SK-N-SH (cell line): ENCODE data around the gene RPEL1. TPM values are rescaled to one million over a fixed set of nuclear protein-coding genes. Genes with fewer than 3 reads are reported as not detected.
A peak's percentile ranks its signal among the peaks of the same experiment; 100 is the strongest.

Experiments used
- CTCF ChIA-PET: fragments of 300-600, 350-600 bp; formaldehyde crosslinking; extraction: SDS; loops from one replicate; lab custom pipeline; 2021; lab: Yijun Ruan, JAX
- POLR2A ChIA-PET: fragments of 350-600 bp; sonication (Branson Sonifier 250); formaldehyde crosslinking; extraction: SDS; loops from one replicate; lab custom pipeline; 2020; ENCODE audit warnings: antibody characterized with exemption, inconsistent platforms; lab: Yijun Ruan, JAX
- DNase-seq: peaks from one replicate; pipeline ENCODE4 v3.0.0; 2012
- H2AFZ ChIP-seq: fragments of 200-600 bp; sonication (generic); 2 replicates; pipeline ENCODE4 v1.8.1; 2016; ENCODE audit warnings: antibody characterized with exemption, mild to moderate bottlenecking, low read depth
- H3F3A ChIP-seq: fragments of 200-600 bp; sonication (generic); replicated peaks from 2 replicates; pipeline ENCODE3; 2016; ENCODE audit warnings: antibody characterized with exemption, mild to moderate bottlenecking; ENCODE audit not compliant: insufficient read depth
- H3K27ac ChIP-seq, 2 experiments: fragments of 200-500 bp in 1 of 2; fragments of 200-600 bp in 1 of 2; sonication (Bioruptor generic) in 1 of 2; sonication (generic), shearing (Covaris generic) in 1 of 2; 2 replicates each; pipeline versions ENCODE4 v1.5.1 to v1.6.1; 2014 to 2016; ENCODE audit warnings: low read depth in 2 of 2, inconsistent platforms in 1 of 2, low read length in 1 of 2, mild to moderate bottlenecking in 1 of 2, mixed read lengths in 1 of 2
- H3K27me3 ChIP-seq: fragments of 200-600 bp; sonication (generic), shearing (Covaris generic); 2 replicates; pipeline ENCODE4 v1.6.1; 2016; ENCODE audit warnings: mixed run types; ENCODE audit not compliant: insufficient read depth
- H3K36me3 ChIP-seq, 2 experiments: fragments of 200-500 bp in 1 of 2; fragments of 200-600 bp in 1 of 2; sonication (Bioruptor generic) in 1 of 2; sonication (generic) in 1 of 2; replicated peaks in 1 of 2; 2 replicates each; pipeline versions ENCODE3 to v1.5.1; 2014 to 2016; ENCODE audit warnings: low read length in 1 of 2, mild to moderate bottlenecking in 1 of 2; ENCODE audit not compliant: insufficient read depth in 2 of 2, control insufficient read depth in 1 of 2
- H3K4me1 ChIP-seq, 2 experiments: fragments of 200-500 bp in 1 of 2; fragments of 200-600 bp in 1 of 2; sonication (Bioruptor generic) in 1 of 2; sonication (generic), shearing (Covaris generic) in 1 of 2; 2 replicates each; pipeline versions ENCODE4 v1.5.1 to v1.6.1; 2014 to 2016; ENCODE audit warnings: low read depth in 1 of 2, low read length in 1 of 2, mixed run types in 1 of 2; ENCODE audit not compliant: insufficient read depth in 2 of 2, control insufficient read depth in 1 of 2
- H3K4me2 ChIP-seq: fragments of 200-600 bp; sonication (generic), shearing (Covaris generic); 2 replicates; pipeline ENCODE4 v1.6.1; 2017; ENCODE audit warnings: mixed run types
- H3K4me3 ChIP-seq, 2 experiments: fragments of 200-500 bp in 1 of 2; fragments of 200-600 bp in 1 of 2; sonication (Bioruptor generic) in 1 of 2; sonication (generic), shearing (Covaris generic) in 1 of 2; 2 replicates each; pipeline versions ENCODE4 v1.5.1 to v1.8.1; 2014 to 2016; ENCODE audit warnings: low read depth in 2 of 2, inconsistent platforms in 1 of 2, low read length in 1 of 2, mild to moderate bottlenecking in 1 of 2, mixed read lengths in 1 of 2, moderate library complexity in 1 of 2
- H3K79me2 ChIP-seq: fragments of 200-600 bp; sonication (generic); 2 replicates; pipeline ENCODE4 v1.8.1; 2017; ENCODE audit warnings: mild to moderate bottlenecking; ENCODE audit not compliant: insufficient read depth
- H3K9ac ChIP-seq: fragments of 200-600 bp; sonication (generic); 2 replicates; pipeline ENCODE4 v1.6.1; 2017; ENCODE audit warnings: mixed run types
- H3K9me2 ChIP-seq: fragments of 200-600 bp; sonication (generic); 2 replicates; pipeline ENCODE4 v1.6.1; 2017; ENCODE audit warnings: mixed run types
- H3K9me3 ChIP-seq: fragments of 200-600 bp; sonication (generic); 2 replicates; pipeline ENCODE4 v1.6.1; 2017; ENCODE audit warnings: mixed run types, mild to moderate bottlenecking, moderate library complexity
- H4K20me1 ChIP-seq: fragments of 200-600 bp; sonication (generic); 2 replicates; pipeline ENCODE4 v1.6.1; 2017; ENCODE audit warnings: mild to moderate bottlenecking, mixed run types; ENCODE audit not compliant: insufficient read depth
- CTCF ChIP-seq: fragments of 200-600 bp; sonication (generic); IDR thresholded peaks from 2 replicates; pipeline ENCODE4 v1.6.1; 2017; ENCODE audit warnings: antibody characterized with exemption, mild to moderate bottlenecking, moderate library complexity
- EP300 ChIP-seq, 2 experiments: IDR thresholded peaks; 2 replicates each; pipeline versions ENCODE4 v1.4.0 to v1.6.1; 2012; ENCODE audit warnings: borderline replicate concordance in 1 of 2, low read depth in 1 of 2, low read length in 1 of 2
- EZH2phosphoT487 ChIP-seq: fragments of 200-600 bp; sonication (generic); IDR thresholded peaks from 2 replicates; pipeline ENCODE4 v1.6.1; 2017; ENCODE audit warnings: low read depth, mixed run types, mild to moderate bottlenecking, antibody characterized with exemption, moderate library complexity, borderline replicate concordance
- FOSL2 ChIP-seq: IDR thresholded peaks from 2 replicates; pipeline ENCODE4 v1.4.0; 2012; ENCODE audit warnings: low read depth, mild to moderate bottlenecking, moderate library complexity, borderline replicate concordance
- GABPA ChIP-seq: IDR thresholded peaks from 2 replicates; pipeline ENCODE4 v1.4.0; 2012; ENCODE audit warnings: low read depth, mild to moderate bottlenecking
- GATA2 ChIP-seq: sonication (generic); formaldehyde crosslinking; IDR thresholded peaks from 2 replicates; pipeline ENCODE4 v1.5.0; 2020; ENCODE audit warnings: mild to moderate bottlenecking, missing genetic modification reagents
- JUND ChIP-seq: IDR thresholded peaks from 2 replicates; pipeline ENCODE4 v1.4.0; 2012
- PBX3 ChIP-seq: IDR thresholded peaks from 2 replicates; pipeline ENCODE4; 2012
- RXRA ChIP-seq: IDR thresholded peaks from 2 replicates; pipeline ENCODE4 v1.4.0; 2012; ENCODE audit warnings: low read depth, mild to moderate bottlenecking, borderline replicate concordance
- TCF12 ChIP-seq: IDR thresholded peaks from 2 replicates; pipeline ENCODE4 v1.4.0; 2012
- TEAD4 ChIP-seq: IDR thresholded peaks from 2 replicates; pipeline ENCODE4 v1.4.0; 2012; ENCODE audit warnings: mild to moderate bottlenecking, borderline replicate concordance; ENCODE audit not compliant: insufficient read depth
- WGBS: methylation state at CpG from one replicate; pipeline ENCODE4 v1.1.6; 2017; ENCODE audit warnings: low lambda C conversion rate; 5-methylcytosine and 5-hydroxymethylcytosine counted together
- polyA plus RNA-seq, 3 experiments: library from polyadenylated mRNA; depleted of rRNA; stranded (reverse); fragments of >200 nt; gene quantifications; 2 replicates each; pipeline ENCODE4 v1.2.3, GENCODE V29; 2012
- TF ChIP-seq, protein P1 (sequence below): IDR thresholded peaks from 2 replicates; pipeline ENCODE4 v1.6.1; 2012; ENCODE audit warnings: mild to moderate bottlenecking, low read depth, low read length, moderate library complexity
- TF ChIP-seq, protein P2 (sequence below): IDR thresholded peaks from 2 replicates; pipeline ENCODE4 v1.4.0; 2012; ENCODE audit warnings: low read depth

RPEL1 gene
- polyA plus RNA-seq, 1 of the 3 experiments (the other 2 are of a cell fraction): not detected

- TF ChIP-seq CTCF (no peak), GATA2 (no peak)
- TF ChIP-seq, all 33 proteins: peak for 0
These were observed 42.3 kb downstream of the RPEL1 start (continued) for GRCh38 chr10:103287992-103288391.

DNA sequence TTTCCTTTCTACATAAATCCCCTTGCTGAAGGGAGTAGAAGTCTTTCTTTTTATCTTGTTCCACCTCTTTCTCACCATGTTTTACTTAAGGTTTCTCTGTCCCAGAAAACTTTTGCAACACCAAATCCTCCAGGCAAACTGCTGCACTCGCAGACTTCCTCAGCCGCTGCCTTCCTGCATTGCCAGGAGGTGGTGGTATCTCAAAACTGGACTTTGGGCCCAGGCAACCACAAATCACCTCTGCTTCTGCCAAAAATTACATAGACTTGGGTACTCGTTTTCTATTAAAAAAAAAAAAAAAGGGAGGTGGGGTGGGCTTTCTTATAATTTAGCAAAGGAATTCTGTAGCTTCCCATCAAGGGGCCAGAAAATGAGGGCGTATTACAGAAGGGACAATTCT, 45.9 kb downstream of the RPEL1 start:
- TF ChIP-seq RXRA (no peak), EZH2phosphoT487 (no peak)
- DNase-seq: no peak
- no peaks in the 10 kb centered on the region; the same call in 1 of the 2 replicates for H3K9me2 ChIP-seq
- no peak overlapping the region for H3K27ac ChIP-seq
- no peak overlapping the region for H3K4me3 ChIP-seq
- WGBS: 86% methylated on average over 4 of the region's 4 CpGs
- H3K79me2 ChIP-seq: no peaks in the 10 kb centered on the region
- H2AFZ ChIP-seq: no peak overlapping the region
- H3F3A ChIP-seq: peaks cover 14% of the 10 kb centered on the region
- ChIA-PET POLR2A (interaction anchor here (1.3 kb wide), 1 partner anchor 14 kb away, joined by 8 read pairs; the partner anchor contains the start of gene INA), CTCF (interaction anchor here (0.6 to 1.2 kb wide), 4 partner anchors 10 to 457 kb away, joined by 3 to 4 read pairs (median 3); no protein-coding TSS in a partner anchor)
- H3K9me3 ChIP-seq: no peaks in the 10 kb centered on the region
- no peaks in the 10 kb centered on the region for H3K27me3 ChIP-seq
- no peaks in the 10 kb centered on the region for H3K4me1 ChIP-seq
- H4K20me1 ChIP-seq: no peaks in the 10 kb centered on the region
- H3K36me3 ChIP-seq: no peaks in the 10 kb centered on the region
- H3K4me2 ChIP-seq: no peak overlapping the region
- no peak overlapping the region for H3K9ac ChIP-seq

DNA sequence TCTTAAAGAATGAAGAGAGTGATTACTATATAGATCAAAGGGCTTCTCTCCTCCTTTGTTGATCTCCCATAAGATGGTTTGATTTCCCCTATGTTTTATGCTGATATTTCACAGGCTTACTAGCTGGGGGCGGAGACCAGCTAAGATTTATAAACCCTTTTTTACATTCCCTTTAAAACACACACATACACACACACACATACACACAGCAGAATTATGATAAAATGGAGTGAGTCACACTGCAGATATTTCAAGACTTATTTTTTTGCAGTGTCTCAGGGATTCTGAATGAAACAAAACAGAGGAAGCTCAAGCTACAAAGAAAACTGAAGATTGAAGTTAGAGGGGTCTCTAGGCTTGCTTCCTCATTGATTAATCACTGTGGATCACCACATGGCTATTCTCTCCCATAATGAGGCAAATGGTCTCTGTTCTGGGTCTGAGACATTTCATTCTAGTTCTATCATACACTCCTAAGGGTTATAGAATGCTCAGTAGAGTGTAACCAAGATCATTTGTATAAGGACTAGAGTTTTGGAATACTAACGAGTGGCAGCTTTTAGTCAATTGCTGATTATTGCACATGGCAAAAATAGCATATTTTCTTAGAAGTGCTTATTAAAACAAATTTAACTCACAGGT, 49.8 kb downstream of the RPEL1 start:
- no peak overlapping the region for H3K9ac ChIP-seq
- peak overlapping the region in 1 of 2 experiments; percentile 60; a peak in 2 of 4 replicates for H3K27ac ChIP-seq
- no peak overlapping the region; the same call in 1 of the 2 replicates for H2AFZ ChIP-seq
- TF ChIP-seq TCF12 (peak; percentile 74), JUND (peak; percentile 88), GABPA (no peak), PBX3 (peak; percentile 69), TEAD4 (peak; percentile 69; the same call in 1 of the 2 replicates), EP300 (IDR thresholded peaks at IDR 0.05; ENCODE audit: borderline replicate concordance in 1 of 2, low read depth in 1 of 2, low read length in 1 of 2) (peak in 1 of 2 experiments; percentile 48; a peak in 1 of 4 replicates), FOSL2 (peak; percentile 90)
- TF ChIP-seq, protein P1, sequence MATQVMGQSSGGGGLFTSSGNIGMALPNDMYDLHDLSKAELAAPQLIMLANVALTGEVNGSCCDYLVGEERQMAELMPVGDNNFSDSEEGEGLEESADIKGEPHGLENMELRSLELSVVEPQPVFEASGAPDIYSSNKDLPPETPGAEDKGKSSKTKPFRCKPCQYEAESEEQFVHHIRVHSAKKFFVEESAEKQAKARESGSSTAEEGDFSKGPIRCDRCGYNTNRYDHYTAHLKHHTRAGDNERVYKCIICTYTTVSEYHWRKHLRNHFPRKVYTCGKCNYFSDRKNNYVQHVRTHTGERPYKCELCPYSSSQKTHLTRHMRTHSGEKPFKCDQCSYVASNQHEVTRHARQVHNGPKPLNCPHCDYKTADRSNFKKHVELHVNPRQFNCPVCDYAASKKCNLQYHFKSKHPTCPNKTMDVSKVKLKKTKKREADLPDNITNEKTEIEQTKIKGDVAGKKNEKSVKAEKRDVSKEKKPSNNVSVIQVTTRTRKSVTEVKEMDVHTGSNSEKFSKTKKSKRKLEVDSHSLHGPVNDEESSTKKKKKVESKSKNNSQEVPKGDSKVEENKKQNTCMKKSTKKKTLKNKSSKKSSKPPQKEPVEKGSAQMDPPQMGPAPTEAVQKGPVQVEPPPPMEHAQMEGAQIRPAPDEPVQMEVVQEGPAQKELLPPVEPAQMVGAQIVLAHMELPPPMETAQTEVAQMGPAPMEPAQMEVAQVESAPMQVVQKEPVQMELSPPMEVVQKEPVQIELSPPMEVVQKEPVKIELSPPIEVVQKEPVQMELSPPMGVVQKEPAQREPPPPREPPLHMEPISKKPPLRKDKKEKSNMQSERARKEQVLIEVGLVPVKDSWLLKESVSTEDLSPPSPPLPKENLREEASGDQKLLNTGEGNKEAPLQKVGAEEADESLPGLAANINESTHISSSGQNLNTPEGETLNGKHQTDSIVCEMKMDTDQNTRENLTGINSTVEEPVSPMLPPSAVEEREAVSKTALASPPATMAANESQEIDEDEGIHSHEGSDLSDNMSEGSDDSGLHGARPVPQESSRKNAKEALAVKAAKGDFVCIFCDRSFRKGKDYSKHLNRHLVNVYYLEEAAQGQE: no peak
- TF ChIP-seq, protein P2, sequence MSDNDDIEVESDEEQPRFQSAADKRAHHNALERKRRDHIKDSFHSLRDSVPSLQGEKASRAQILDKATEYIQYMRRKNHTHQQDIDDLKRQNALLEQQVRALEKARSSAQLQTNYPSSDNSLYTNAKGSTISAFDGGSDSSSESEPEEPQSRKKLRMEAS: 0 out of 2 replicates have a peak, but pooled peaks have one; percentile 30
- H3F3A ChIP-seq: peaks cover 17% of the 10 kb centered on the region
- H3K27me3 ChIP-seq: no peaks in the 10 kb centered on the region
- H3K9me3 ChIP-seq: no peaks in the 10 kb centered on the region
- H3K79me2 ChIP-seq: no peaks in the 10 kb centered on the region
- 41% methylated on average over 2 of the region's 2 CpGs for WGBS
- H3K4me3 ChIP-seq: no peak overlapping the region
- H3K9me2 ChIP-seq: no peaks in the 10 kb centered on the region; the same call in 1 of the 2 replicates
- H3K36me3 ChIP-seq: no peaks in the 10 kb centered on the region
- no peak for DNase-seq
- peak overlapping the region; percentile 56; the same call in 1 of the 2 replicates for H3K4me2 ChIP-seq
- no peaks in the 10 kb centered on the region for H4K20me1 ChIP-seq
- ChIA-PET CTCF (interaction anchor here (1.0 to 1.9 kb wide), 2 partner anchors 9 to 38 kb away, joined by 3 to 4 read pairs; no protein-coding TSS in a partner anchor), POLR2A (no interaction called here)
- H3K4me1 ChIP-seq: no peaks in the 10 kb centered on the region
